Activated CD8-positive, alpha-beta T cell treated with anti-CD3 and anti-CD28 coated beads for 36 hours (primary cell): ENCODE data around the gene PLCB4. TPM values are rescaled to one million over a fixed set of nuclear protein-coding genes. Genes with fewer than 3 reads are reported as not detected.

Experiments
- ATAC-seq: fragments of 200-7000 bp; cut with Tn5 transposase; one replicate; pipeline ENCODE4 v1.10.0; 2021; ENCODE audit warnings: mild to moderate bottlenecking, moderate library complexity
- CTCF ChIA-PET: fragments of 350-600 bp; sonication (Branson Sonifier 250); formaldehyde crosslinking; loops from one replicate; lab custom pipeline; 2021; ENCODE audit warnings: antibody characterized with exemption; lab: Charles Lee
- POLR2A ChIA-PET: fragments of 350-600 bp; sonication (Branson Sonifier 250); formaldehyde crosslinking; loops from one replicate; lab custom pipeline; 2021; ENCODE audit warnings: antibody characterized with exemption; lab: Charles Lee
- DNase-seq: peaks from one replicate; pipeline ENCODE4 v3.0.0-alpha.2; 2020
- H3K27ac Mint-ChIP-seq: one replicate; pipeline ENCODE4 v1.8.0; 2021; ENCODE audit warnings: mild to moderate bottlenecking, mixed read lengths
- H3K27me3 Mint-ChIP-seq: one replicate; pipeline ENCODE4 v1.8.0; 2021; ENCODE audit warnings: mixed read lengths
- H3K36me3 Mint-ChIP-seq: one replicate; pipeline ENCODE4 v1.8.0; 2021; ENCODE audit warnings: low read depth, mixed read lengths
- H3K4me1 Mint-ChIP-seq: one replicate; pipeline ENCODE4 v1.8.0; 2021; ENCODE audit warnings: low read depth, mixed read lengths
- H3K4me3 Mint-ChIP-seq: one replicate; pipeline ENCODE4 v1.8.0; 2021; ENCODE audit warnings: mild to moderate bottlenecking, moderate library complexity, mixed read lengths
- H3K9me3 Mint-ChIP-seq: one replicate; pipeline ENCODE4 v1.8.0; 2021; ENCODE audit warnings: mixed read lengths
- intact Hi-C: fragments of 100-400 bp; cut with micrococcal nuclease; formaldehyde crosslinking; loops from one replicate; pipeline ENCODE4 v1.10.0; 2022
- total RNA-seq, 2 experiments: library from RNA; stranded (reverse); gene quantifications; one replicate each; pipeline ENCODE4 v1.2.3, GENCODE V29; 2021
- TF ChIP-seq, protein P1 (sequence below): fragments of 200-600 bp; IDR thresholded peaks from one replicate; pipeline ENCODE4 v1.8.0; 2022; ENCODE audit warnings: antibody characterized with exemption, mild to moderate bottlenecking

PLCB4 gene
- total RNA-seq, 2 experiments from 2014 or later: not detected

GRCh38 chr20:9177278-9177677 lies 108.4 kb downstream of the PLCB4 start:
- no peaks in the 10 kb centered on the region for H3K36me3 Mint-ChIP-seq
- CTCF ChIA-PET: no interaction called here
- no peaks in the 10 kb centered on the region for H3K9me3 Mint-ChIP-seq
- no peaks in the 10 kb centered on the region for H3K4me1 Mint-ChIP-seq
- intact Hi-C loops: loop anchor here (10.0 kb wide), 1 partner anchor 62 kb away; no protein-coding TSS in a partner anchor
- no peak overlapping the region for H3K4me3 Mint-ChIP-seq
- no peak overlapping the region for H3K27ac Mint-ChIP-seq
- ATAC-seq: no peak
- no peaks in the 10 kb centered on the region for H3K27me3 Mint-ChIP-seq
- TF ChIP-seq, protein P1, sequence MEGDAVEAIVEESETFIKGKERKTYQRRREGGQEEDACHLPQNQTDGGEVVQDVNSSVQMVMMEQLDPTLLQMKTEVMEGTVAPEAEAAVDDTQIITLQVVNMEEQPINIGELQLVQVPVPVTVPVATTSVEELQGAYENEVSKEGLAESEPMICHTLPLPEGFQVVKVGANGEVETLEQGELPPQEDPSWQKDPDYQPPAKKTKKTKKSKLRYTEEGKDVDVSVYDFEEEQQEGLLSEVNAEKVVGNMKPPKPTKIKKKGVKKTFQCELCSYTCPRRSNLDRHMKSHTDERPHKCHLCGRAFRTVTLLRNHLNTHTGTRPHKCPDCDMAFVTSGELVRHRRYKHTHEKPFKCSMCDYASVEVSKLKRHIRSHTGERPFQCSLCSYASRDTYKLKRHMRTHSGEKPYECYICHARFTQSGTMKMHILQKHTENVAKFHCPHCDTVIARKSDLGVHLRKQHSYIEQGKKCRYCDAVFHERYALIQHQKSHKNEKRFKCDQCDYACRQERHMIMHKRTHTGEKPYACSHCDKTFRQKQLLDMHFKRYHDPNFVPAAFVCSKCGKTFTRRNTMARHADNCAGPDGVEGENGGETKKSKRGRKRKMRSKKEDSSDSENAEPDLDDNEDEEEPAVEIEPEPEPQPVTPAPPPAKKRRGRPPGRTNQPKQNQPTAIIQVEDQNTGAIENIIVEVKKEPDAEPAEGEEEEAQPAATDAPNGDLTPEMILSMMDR: no peak
- no peak for DNase-seq
- POLR2A ChIA-PET: no interaction called here

DNA sequence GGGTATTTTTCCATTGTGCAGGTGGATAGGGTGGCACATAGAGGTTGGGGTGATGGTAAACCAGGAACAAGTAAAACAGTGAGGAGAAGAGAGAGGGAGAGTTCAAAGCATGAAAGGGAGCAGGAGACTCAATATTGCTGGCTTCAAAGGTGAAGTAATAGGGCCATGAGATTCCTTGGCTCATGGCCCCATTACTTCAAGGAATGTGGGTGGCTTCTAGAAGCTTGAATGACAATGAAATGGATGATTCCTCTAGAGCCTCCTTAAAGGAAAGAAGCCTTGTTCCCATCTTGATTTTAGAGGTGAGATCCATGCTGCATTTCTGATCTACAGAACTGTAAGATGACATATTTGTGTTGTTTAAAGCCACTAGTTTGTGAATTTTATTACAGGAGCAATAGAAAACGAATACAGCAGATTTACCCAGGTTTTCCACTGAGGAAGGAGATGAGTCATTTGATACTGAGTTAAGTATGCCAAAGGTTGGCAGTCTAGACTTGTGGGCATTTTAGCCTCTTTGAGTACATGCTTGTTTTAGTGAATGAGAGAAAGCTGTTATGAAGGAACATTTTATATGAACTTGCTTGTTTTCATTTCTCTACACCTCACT lies 110.4 kb downstream of the PLCB4 start:
- no peaks in the 10 kb centered on the region for H3K27me3 Mint-ChIP-seq
- DNase-seq (no peak), ATAC-seq (no peak)
- H3K4me3 Mint-ChIP-seq: no peak overlapping the region
- ChIA-PET POLR2A (no interaction called here), CTCF (no interaction called here)
- no peaks in the 10 kb centered on the region for H3K36me3 Mint-ChIP-seq
- H3K9me3 Mint-ChIP-seq: no peaks in the 10 kb centered on the region
- no peak overlapping the region for H3K27ac Mint-ChIP-seq
- no peaks in the 10 kb centered on the region for H3K4me1 Mint-ChIP-seq
- TF ChIP-seq, protein P1: no peak
- intact Hi-C loops: loop anchor here (10.0 kb wide), 1 partner anchor 64 kb away; no protein-coding TSS in a partner anchor

DNA sequence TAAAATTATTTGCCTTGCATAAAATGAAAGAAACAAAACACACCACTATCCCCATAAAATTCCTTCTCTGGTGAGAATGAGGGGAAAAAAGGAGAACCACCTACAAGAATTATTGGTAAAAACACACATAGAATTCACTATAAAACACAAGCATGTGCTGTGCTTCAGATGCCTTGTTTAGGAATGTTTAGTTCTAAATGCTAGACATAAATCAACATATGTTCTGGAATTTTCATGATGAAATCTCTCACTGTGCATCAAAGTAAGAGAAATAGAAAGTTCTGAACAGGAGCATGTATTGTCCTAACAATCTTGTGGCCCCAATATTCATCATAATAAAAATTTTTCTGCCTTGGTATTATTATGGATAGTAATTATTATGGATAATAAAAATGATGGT lies 111.0 kb downstream of the PLCB4 start:
- TF ChIP-seq, protein P1: no peak
- ChIA-PET POLR2A (no interaction called here), CTCF (no interaction called here)
- no peak for ATAC-seq
- H3K4me3 Mint-ChIP-seq: no peak overlapping the region
- no peak for DNase-seq
- H3K9me3 Mint-ChIP-seq: no peaks in the 10 kb centered on the region
- intact Hi-C loops: loop anchor here (10.0 kb wide), 1 partner anchor 65 kb away; no protein-coding TSS in a partner anchor
- H3K27me3 Mint-ChIP-seq: no peaks in the 10 kb centered on the region
- no peaks in the 10 kb centered on the region for H3K4me1 Mint-ChIP-seq
- no peak overlapping the region for H3K27ac Mint-ChIP-seq
- no peaks in the 10 kb centered on the region for H3K36me3 Mint-ChIP-seq

GRCh38 chr20:9180481-9181257 lies 111.8 kb downstream of the PLCB4 start:
- no peak overlapping the region for H3K27ac Mint-ChIP-seq
- no peak for DNase-seq
- no peaks in the 10 kb centered on the region for H3K36me3 Mint-ChIP-seq
- no peak for ATAC-seq
- H3K4me3 Mint-ChIP-seq: no peak overlapping the region
- H3K4me1 Mint-ChIP-seq: no peaks in the 10 kb centered on the region
- TF ChIP-seq, protein P1: no peak
- H3K27me3 Mint-ChIP-seq: no peaks in the 10 kb centered on the region
- ChIA-PET CTCF (no interaction called here), POLR2A (no interaction called here)
- intact Hi-C loops: no loop called here
- no peaks in the 10 kb centered on the region for H3K9me3 Mint-ChIP-seq

- H3K4me1 Mint-ChIP-seq: no peaks in the 10 kb centered on the region
- no peak overlapping the region for H3K4me3 Mint-ChIP-seq
- H3K36me3 Mint-ChIP-seq: no peaks in the 10 kb centered on the region
- intact Hi-C loops: no loop called here
- ATAC-seq (no peak), DNase-seq (no peak)
- H3K27ac Mint-ChIP-seq: no peak overlapping the region
- CTCF ChIA-PET: no interaction called here
- POLR2A ChIA-PET: no interaction called here
- TF ChIP-seq, protein P1: no peak
- H3K9me3 Mint-ChIP-seq: no peaks in the 10 kb centered on the region
- no peaks in the 10 kb centered on the region for H3K27me3 Mint-ChIP-seq
Measured at GRCh38 chr20:9185511-9185910, 116.6 kb downstream of the PLCB4 start.
